Natural killer cell (primary cell): ENCODE data around the gene DENND5B. TPM values are rescaled to one million over a fixed set of nuclear protein-coding genes. Genes with fewer than 3 reads are reported as not detected.

ENCODE experiments used
- ATAC-seq, 3 donors: fragments of 150-1000 bp in 2 of 3; fragments of 200-7000 bp in 1 of 3; cut with Tn5 transposase; 1 replicate in 1 of 3; 2 replicates in 2 of 3; pipeline ENCODE4 v1.10.0; 2021; ENCODE audit warnings: mild to moderate bottlenecking in 2 of 3, moderate library complexity in 2 of 3
- DNase-seq, 2 donors: peaks; one replicate each; pipeline versions ENCODE4 v3.0.0 to v3.0.0-alpha.2; 2013 to 2021; ENCODE audit warnings: mixed read lengths in 1 of 2
- H3K27ac ChIP-seq: one replicate; pipeline ENCODE4 v1.5.1; 2013; ENCODE audit warnings: mild to moderate bottlenecking, low read length
- H3K27me3 ChIP-seq: one replicate; pipeline ENCODE4 v1.6.1; 2013; ENCODE audit warnings: low read length; ENCODE audit not compliant: control insufficient read depth, insufficient read depth
- H3K36me3 ChIP-seq: one replicate; pipeline ENCODE4 v1.6.1; 2013; ENCODE audit warnings: low read length; ENCODE audit not compliant: control insufficient read depth, insufficient read depth
- H3K4me1 ChIP-seq: one replicate; pipeline ENCODE4 v1.6.1; 2013; ENCODE audit warnings: low read length; ENCODE audit not compliant: control insufficient read depth, insufficient read depth
- H3K4me3 ChIP-seq: one replicate; pipeline ENCODE4 v1.5.1; 2013; ENCODE audit warnings: low read length
- H3K9me3 ChIP-seq: one replicate; pipeline ENCODE4 v1.6.1; 2013; ENCODE audit warnings: low read length; ENCODE audit not compliant: control insufficient read depth, insufficient read depth
- H3K27ac Mint-ChIP-seq, 2 donors: one replicate each; pipeline ENCODE4 v1.8.0; 2022; ENCODE audit warnings: mild to moderate bottlenecking in 2 of 2, mixed read lengths in 2 of 2, moderate library complexity in 1 of 2
- H3K27me3 Mint-ChIP-seq, 2 donors: one replicate each; pipeline ENCODE4 v1.8.0; 2022; ENCODE audit warnings: low read depth in 2 of 2, mixed read lengths in 2 of 2
- H3K36me3 Mint-ChIP-seq: one replicate; pipeline ENCODE4 v1.8.0; 2022; ENCODE audit warnings: mixed read lengths
- H3K4me1 Mint-ChIP-seq, 2 donors: one replicate each; pipeline ENCODE4 v1.8.0; 2022; ENCODE audit warnings: mixed read lengths in 2 of 2
- H3K4me3 Mint-ChIP-seq: one replicate; pipeline ENCODE4 v1.8.0; 2022; ENCODE audit warnings: mild to moderate bottlenecking, moderate library complexity, mixed read lengths
- H3K9me3 Mint-ChIP-seq, 2 donors: one replicate each; pipeline ENCODE4 v1.8.0; 2022; ENCODE audit warnings: mixed read lengths in 2 of 2
- CTCF ChIP-seq: fragments of 200-600 bp; IDR thresholded peaks from one replicate; pipeline ENCODE4 v1.8.0; 2022; ENCODE audit warnings: antibody characterized with exemption
- WGBS: methylation state at CpG from one replicate; pipeline ENCODE4 v1.1.7; 2013; ENCODE audit warnings: missing lambda C conversion rate; ENCODE audit not compliant: insufficient coverage; 5-methylcytosine and 5-hydroxymethylcytosine counted together
- intact Hi-C: fragments of 100-400 bp; cut with micrococcal nuclease; formaldehyde crosslinking; loops from one replicate; pipeline ENCODE4 v1.14.2; 2022
- total RNA-seq, 4 donors: library from RNA; stranded (reverse); fragments of 120-200 nt in 1 of 4; gene quantifications; one replicate each; pipeline versions ENCODE4 v1.2.3 to v1.2.4, GENCODE V29; 2013 to 2022

The DENND5B gene
- total RNA-seq, 3 donors from 2014 or later (not counting 1 experiment from before 2014, with no cell fraction given): 0.52 to 2.4 (median 0.70) TPM

GRCh38 chr12:31631809-31632208 is 40.9 kb upstream of the DENND5B start:
- Histone ChIP-seq H3K4me1 (no peaks in the 10 kb centered on the region), H3K9me3 (no peaks in the 10 kb centered on the region), H3K36me3 (no peaks in the 10 kb centered on the region), H3K27me3 (no peaks in the 10 kb centered on the region), H3K4me3 (no peak overlapping the region), H3K27ac (no peak overlapping the region)
- TF ChIP-seq CTCF: no peak
- Mint-ChIP-seq H3K27ac (no peak overlapping the region), H3K36me3 (no peaks in the 10 kb centered on the region), H3K9me3 (no peaks in the 10 kb centered on the region), H3K27me3 (peaks cover 0 to 3% of the 10 kb centered on the region in 2 donors), H3K4me3 (no peak overlapping the region), H3K4me1 (peaks cover 7 to 8% of the 10 kb centered on the region in 2 donors)
- intact Hi-C loops: no loop called here
- DNase-seq (no peak), ATAC-seq (no peak)
- 71% methylated on average over 11 of the region's 12 CpGs for WGBS

- Mint-ChIP-seq H3K36me3 (no peaks in the 10 kb centered on the region), H3K9me3 (peaks cover 0 to under 1% of the 10 kb centered on the region in 2 donors), H3K27me3 (peaks cover 0 to 3% of the 10 kb centered on the region in 2 donors), H3K27ac (no peak overlapping the region), H3K4me1 (peaks cover 6 to 8% of the 10 kb centered on the region in 2 donors), H3K4me3 (no peak overlapping the region)
- 86% methylated on average over 5 of the region's 6 CpGs for WGBS
- TF ChIP-seq CTCF: no peak
- Histone ChIP-seq H3K9me3 (no peaks in the 10 kb centered on the region), H3K27me3 (no peaks in the 10 kb centered on the region), H3K36me3 (no peaks in the 10 kb centered on the region), H3K4me1 (no peaks in the 10 kb centered on the region), H3K4me3 (no peak overlapping the region), H3K27ac (no peak overlapping the region)
- intact Hi-C loops: no loop called here
- ATAC-seq (no peak), DNase-seq (no peak)
Measured at GRCh38 chr12:31631023-31631724, 40.2 kb upstream of the DENND5B start.

- no peak for TF ChIP-seq CTCF
- H3K4me1 ChIP-seq: no peaks in the 10 kb centered on the region
- peaks cover 9 to 10% of the 10 kb centered on the region in 2 donors for H3K4me1 Mint-ChIP-seq
- no peaks in the 10 kb centered on the region for H3K9me3 ChIP-seq
- no peaks in the 10 kb centered on the region for H3K36me3 ChIP-seq
- intact Hi-C loops: no loop called here
- peaks cover 0 to 2% of the 10 kb centered on the region in 2 donors for H3K9me3 Mint-ChIP-seq
- H3K27me3 Mint-ChIP-seq: peaks cover 0 to 3% of the 10 kb centered on the region in 2 donors
- DNase-seq (no peak), ATAC-seq (no peak)
- no peaks in the 10 kb centered on the region for H3K36me3 Mint-ChIP-seq
- H3K4me3 ChIP-seq: no peak overlapping the region
- no peak overlapping the region for H3K4me3 Mint-ChIP-seq
- no peak overlapping the region for H3K27ac ChIP-seq
- H3K27me3 ChIP-seq: no peaks in the 10 kb centered on the region
- WGBS: 85% methylated on average over 14 of the region's 16 CpGs
- H3K27ac Mint-ChIP-seq: peak overlapping the region in 1 of 2 donors; percentile 38
Measured at GRCh38 chr12:31629756-31630732, 39.1 kb upstream of the DENND5B start.
